Keratinocyte (primary cell): ENCODE results near the gene INVS. TPM values are rescaled to one million over a fixed set of nuclear protein-coding genes. Genes with fewer than 3 reads are reported as not detected.

Experiments used
- DNase-seq: peaks from one replicate; pipeline ENCODE4 v3.0.0-alpha.2; 2011; ENCODE audit warnings: low read depth, missing footprints, low spot score
- FAIRE-seq: peaks from 2 replicates; lab custom pipeline; 2011; peaks lifted over from hg19 to GRCh38; lab: Jason Lieb, UNC
- H2AFZ ChIP-seq: 2 replicates; pipeline ENCODE4 v1.6.0; 2012; ENCODE audit warnings: low read length, control low read depth, inconsistent platforms; ENCODE audit not compliant: control insufficient read depth
- H3K27ac ChIP-seq: 2 replicates; pipeline ENCODE4 v1.5.1; 2011; ENCODE audit warnings: low read length; ENCODE audit not compliant: control insufficient read depth, insufficient read depth
- H3K27me3 ChIP-seq: 3 replicates; pipeline ENCODE4 v1.6.0; 2011; ENCODE audit warnings: low read length; ENCODE audit not compliant: control insufficient read depth, insufficient read depth; ENCODE audit errors: extremely low read depth
- H3K36me3 ChIP-seq, 2 experiments: 2 replicates in 1 of 2; 3 replicates in 1 of 2; pipeline ENCODE4 v1.5.1; 2011; ENCODE audit warnings: low read length in 2 of 2, mild to moderate bottlenecking in 1 of 2; ENCODE audit not compliant: control insufficient read depth in 2 of 2, insufficient read depth in 2 of 2; ENCODE audit errors: extremely low read depth in 1 of 2
- H3K4me1 ChIP-seq: 3 replicates; pipeline ENCODE4 v1.5.1; 2011; ENCODE audit warnings: low read length; ENCODE audit not compliant: control insufficient read depth, insufficient read depth; ENCODE audit errors: extremely low read depth
- H3K4me2 ChIP-seq: 3 replicates; pipeline ENCODE4 v1.6.0; 2011; ENCODE audit warnings: low read depth, low read length; ENCODE audit not compliant: control insufficient read depth, insufficient read depth; ENCODE audit errors: extremely low read depth
- H3K4me3 ChIP-seq, 3 experiments: fragments of 200-600 bp in 1 of 3; sonication (generic) in 1 of 3; 2 replicates in 2 of 3; 3 replicates in 1 of 3; pipeline ENCODE4 v1.5.1; 2011 to 2016; ENCODE audit warnings: low read length in 3 of 3, mild to moderate bottlenecking in 3 of 3, control low read depth in 2 of 3, inconsistent platforms in 1 of 3, low read depth in 1 of 3, mixed read lengths in 1 of 3, mixed run types in 1 of 3, moderate library complexity in 1 of 3; ENCODE audit not compliant: control insufficient read depth in 2 of 3, insufficient read depth in 2 of 3; ENCODE audit errors: extremely low read depth in 1 of 3
- H3K79me2 ChIP-seq: 2 replicates; pipeline ENCODE4 v1.6.0; 2012; ENCODE audit warnings: low read length; ENCODE audit not compliant: control insufficient read depth, insufficient read depth
- H3K9ac ChIP-seq: 3 replicates; pipeline ENCODE4 v1.6.0; 2011; ENCODE audit warnings: low read length; ENCODE audit not compliant: control insufficient read depth, insufficient read depth; ENCODE audit errors: extremely low read depth
- H3K9me1 ChIP-seq: 3 replicates; pipeline ENCODE4 v1.6.0; 2011; ENCODE audit warnings: low read length; ENCODE audit not compliant: control insufficient read depth, insufficient read depth; ENCODE audit errors: extremely low read depth
- H3K9me3 ChIP-seq: 2 replicates; pipeline ENCODE4 v1.5.1; 2012; ENCODE audit warnings: low read depth, low read length; ENCODE audit not compliant: control insufficient read depth
- H4K20me1 ChIP-seq: 3 replicates; pipeline ENCODE4 v1.6.0; 2011; ENCODE audit warnings: low read length; ENCODE audit not compliant: control insufficient read depth, insufficient read depth; ENCODE audit errors: extremely low read depth
- CTCF ChIP-seq, 3 experiments: IDR thresholded peaks in 1 of 3; conservative IDR thresholded peaks in 1 of 3; optimal IDR thresholded peaks in 1 of 3; 2 replicates in 2 of 3; 3 replicates in 1 of 3; pipeline versions ENCODE3 to v1.5.1; 2011; ENCODE audit warnings: low read length in 3 of 3, mild to moderate bottlenecking in 3 of 3, moderate library complexity in 2 of 3, control low read depth in 1 of 3, inconsistent platforms in 1 of 3; ENCODE audit not compliant: insufficient read depth in 2 of 3; ENCODE audit errors: extremely low read depth in 1 of 3
- EZH2 ChIP-seq: IDR thresholded peaks from one replicate; pipeline ENCODE4 v1.6.1; 2012; ENCODE audit warnings: inconsistent platforms, mild to moderate bottlenecking, low read length, moderate library complexity
- dilution Hi-C: fragments of 300-500 bp; cut with MboI; formaldehyde crosslinking; loops from one replicate; pipeline ENCODE4 v1.7.0; 2020; ENCODE audit warnings: low sequenced_read_pairs; ENCODE audit not compliant: extremely low pct_ligation_motif_present
- polyA plus RNA-seq, 5 experiments: library from polyadenylated mRNA; depleted of rRNA in 3 of 5; stranded (reverse) in 3 of 5; stranded (forward) in 1 of 5; unstranded in 1 of 5; fragments of >200 nt; gene quantifications; 1 replicate in 1 of 5; 2 replicates in 3 of 5; 3 replicates in 1 of 5; pipeline versions ENCODE4 v1.2.1 to v1.2.3, GENCODE V29; 2011 to 2012; ENCODE audit warnings: missing spikeins in 2 of 5, low read depth in 1 of 5, low replicate concordance in 1 of 5

The INVS gene
- polyA plus RNA-seq, 1 donor (not counting 4 experiments of a cell fraction or from before 2014, with no cell fraction given), result 21.1 TPM

- H3K27me3 ChIP-seq, result no peaks in the 10 kb centered on the region
- DNase-seq (no peak), FAIRE-seq (no peak)
- H3K4me3 ChIP-seq, result no peak overlapping the region
- H3K4me1 ChIP-seq, result no peaks in the 10 kb centered on the region
- H4K20me1 ChIP-seq, result no peaks in the 10 kb centered on the region
- no peak overlapping the region for H3K4me2 ChIP-seq
- H3K9me1 ChIP-seq, result no peaks in the 10 kb centered on the region
- no peaks in the 10 kb centered on the region for H3K9me3 ChIP-seq
- H2AFZ ChIP-seq, result no peak overlapping the region
- no peak overlapping the region for H3K9ac ChIP-seq
- H3K79me2 ChIP-seq, result no peaks in the 10 kb centered on the region
- peaks cover 3 to 6% of the 10 kb centered on the region in 2 experiments for H3K36me3 ChIP-seq
- H3K27ac ChIP-seq, result no peak overlapping the region
- TF ChIP-seq CTCF (optimal IDR thresholded peaks at IDR 0.05 in 1 of 3, IDR thresholded peaks at IDR 0.05 in 1 of 3, conservative IDR thresholded peaks at IDR 0.05 in 1 of 3; ENCODE audit: extremely low read depth in 1 of 3, insufficient read depth in 2 of 3, low read length in 3 of 3) (no peak), EZH2 (no peak)
- dilution Hi-C loops, result no loop called here
These were observed 169.2 kb downstream of the INVS start for GRCh38 chr9:100268271-100268670.

- dilution Hi-C loops, result no loop called here
- TF ChIP-seq EZH2 (no peak), CTCF (optimal IDR thresholded peaks at IDR 0.05 in 1 of 3, IDR thresholded peaks at IDR 0.05 in 1 of 3, conservative IDR thresholded peaks at IDR 0.05 in 1 of 3; ENCODE audit: extremely low read depth in 1 of 3, insufficient read depth in 2 of 3, low read length in 3 of 3) (no peak)
- H3K4me2 ChIP-seq, result no peak overlapping the region
- no peaks in the 10 kb centered on the region for H3K4me1 ChIP-seq
- no peak overlapping the region for H3K27ac ChIP-seq
- no peaks in the 10 kb centered on the region for H3K27me3 ChIP-seq
- no peaks in the 10 kb centered on the region for H4K20me1 ChIP-seq
- H3K79me2 ChIP-seq, result no peaks in the 10 kb centered on the region
- peaks cover 5 to 6% of the 10 kb centered on the region in 2 experiments for H3K36me3 ChIP-seq
- no peak overlapping the region for H3K4me3 ChIP-seq
- no peak overlapping the region for H3K9ac ChIP-seq
- H3K9me1 ChIP-seq, result no peaks in the 10 kb centered on the region
- no peak overlapping the region for H2AFZ ChIP-seq
- DNase-seq, result no peak
- FAIRE-seq, result no peak
- no peaks in the 10 kb centered on the region for H3K9me3 ChIP-seq
These were observed 170.6 kb downstream of the INVS start for GRCh38 chr9:100269656-100270055.
